ENCODE data around the gene OR4S2. TPM values are rescaled to one million over a fixed set of nuclear protein-coding genes. Genes with fewer than 3 reads are reported as not detected.

The OR4S2 gene
- total and polyA plus RNA-seq, 9 of the 15 experiments (the other 6 are each of a cell fraction or from before 2014, with no cell fraction given) = not detected

GRCh38 chr11:55661901-55662300, 13.8 kb downstream of the OR4S2 start, which contains the start of gene OR4C6:
OR4C6 (plus strand) TSS chr11:55662201; CDS start chr11:55665167, 2,966 bp downstream.
- Histone ChIP-seq H3K9me1 (ENCODE audit: control insufficient read depth, insufficient read depth, low read length) (no peaks in the 10 kb centered on the region), H3K4me3 (no peak within 1 kb of the TSS), H3K27me3 (ENCODE audit: control insufficient read depth in 2 of 2, insufficient read depth in 2 of 2, low read length in 2 of 2) (no peaks in the 10 kb centered on the region), H2AFZ (ENCODE audit: low read depth, low read length) (no peak within 1 kb of the TSS), H3K27ac (ENCODE audit: extremely low read depth, low read depth, low read length) (no peak within 1 kb of the TSS), H4K20me1 (replicated peaks; ENCODE audit: control insufficient read depth, insufficient read depth, low read length) (no peaks in the 10 kb centered on the region), H3K9me3 (replicated peaks; ENCODE audit: control insufficient read depth, insufficient read depth, low read depth, low read length) (no peaks in the 10 kb centered on the region), H3K79me2 (ENCODE audit: control insufficient read depth, insufficient read depth, low read length) (no peaks in the 10 kb centered on the region), H3K4me1 (replicated peaks in 1 of 2; ENCODE audit: control insufficient read depth in 2 of 2, insufficient read depth in 2 of 2, low read length in 2 of 2) (no peaks in the 10 kb centered on the region), H3K9ac (ENCODE audit: insufficient read depth in 1 of 2, low read depth in 2 of 2, low read length in 2 of 2) (no peak within 1 kb of the TSS), H3K4me2 (ENCODE audit: insufficient read depth, low read length) (no peak within 1 kb of the TSS), H3K36me3 (ENCODE audit: control insufficient read depth, insufficient read depth, low read length) (no peaks in the 10 kb centered on the region)
- WGBS (ENCODE audit: insufficient coverage, low coverage, missing lambda C conversion rate) = 0% methylated on average over 1 of the region's 1 CpG
- intact Hi-C loops (cut with micrococcal nuclease) = no loop called here
- in situ Hi-C loops (cut with MboI) = no loop called here
- TF ChIP-seq ZNF644 (tag; IDR thresholded peaks at IDR 0.05; ENCODE audit: low read depth) (no peak), AFF4 (CRISPR knock-in tag; IDR thresholded peaks at IDR 0.05) (no peak), RBFOX2 (IDR thresholded peaks at IDR 0.05; ENCODE audit: low read depth, low read length) (no peak), ZZZ3 (IDR thresholded peaks at IDR 0.05) (no peak), HOXB6 (CRISPR knock-in tag; IDR thresholded peaks at IDR 0.05; ENCODE audit: borderline replicate concordance) (no peak), ZNF561 (CRISPR knock-in tag; conservative IDR thresholded peaks at IDR 0.05) (no peak)
- ChIA-PET CTCF (ENCODE audit: low intra/inter-chr PET ratio) (no interaction called here), POLR2A (no interaction called here)
- no TSS peak for BruUV-seq (replicated peaks)
- ATAC-seq (no peak), DNase-seq (ENCODE audit: extremely low read depth in 1 of 4, low spot score in 3 of 4) (no peak), FAIRE-seq (no peak)
